GM12878 (cell line): ENCODE data around the gene KCTD17. TPM values are rescaled to one million over a fixed set of nuclear protein-coding genes. Genes with fewer than 3 reads are reported as not detected.

Experiments
- BHLHE40 ChIP-seq, 2 experiments: fragments of 450-650 bp in 1 of 2; IDR thresholded peaks; 2 replicates each; pipeline ENCODE4 v1.6.1; 2011 to 2017; ENCODE audit warnings: low read depth in 2 of 2, borderline replicate concordance in 1 of 2, improper control_type of control experiment in 1 of 2, low read length in 1 of 2, mild to moderate bottlenecking in 1 of 2
- CBFB ChIP-seq: IDR thresholded peaks from 2 replicates; pipeline ENCODE4 v1.6.1; 2016; ENCODE audit warnings: antibody characterized with exemption, low read depth
- CEBPB ChIP-seq, 2 experiments: fragments of 150-350 bp in 1 of 2; IDR thresholded peaks; 2 replicates each; pipeline ENCODE4 v1.6.1; 2012 to 2014; ENCODE audit warnings: low read depth in 2 of 2, low read length in 2 of 2, borderline replicate concordance in 1 of 2, inconsistent platforms in 1 of 2
- CHD1 ChIP-seq: IDR thresholded peaks from 2 replicates; pipeline ENCODE4 v1.6.1; 2012; ENCODE audit warnings: low read depth, low read length, improper control_type of control experiment
- CREB1 ChIP-seq: IDR thresholded peaks from 2 replicates; pipeline ENCODE4 v1.6.1; 2012; ENCODE audit warnings: low read depth, mild to moderate bottlenecking, inconsistent platforms
- EGR1 ChIP-seq, 2 experiments: IDR thresholded peaks; 1 replicate in 1 of 2; 2 replicates in 1 of 2; pipeline ENCODE4 v1.6.1; 2011 to 2012; ENCODE audit warnings: low read depth in 2 of 2, low read length in 2 of 2, borderline replicate concordance in 1 of 2, mild to moderate bottlenecking in 1 of 2, moderate library complexity in 1 of 2
- FOS ChIP-seq: IDR thresholded peaks from 3 replicates; pipeline ENCODE4 v1.6.1; 2011; ENCODE audit warnings: borderline replicate concordance; ENCODE audit not compliant: insufficient read length; ENCODE audit errors: extremely low read depth
- IKZF1 ChIP-seq: fragments of 450-650 bp; conservative IDR thresholded peaks from 2 replicates; pipeline ENCODE4 v1.6.1; 2017; ENCODE audit warnings: antibody characterized with exemption, mild to moderate bottlenecking
- IRF4 ChIP-seq: IDR thresholded peaks from 2 replicates; pipeline ENCODE4 v1.6.1; 2011; ENCODE audit warnings: low read depth, low read length
- JUNB ChIP-seq: IDR thresholded peaks from 2 replicates; pipeline ENCODE4 v1.6.1; 2016; ENCODE audit warnings: antibody characterized with exemption, mild to moderate bottlenecking
- LARP7 ChIP-seq: fragments of 450-650 bp; IDR thresholded peaks from 2 replicates; pipeline ENCODE4 v1.6.1; 2017; ENCODE audit warnings: mild to moderate bottlenecking
- MEF2B ChIP-seq: fragments of 450-650 bp; IDR thresholded peaks from 2 replicates; pipeline ENCODE4 v1.6.1; 2018; ENCODE audit warnings: mild to moderate bottlenecking, moderate library complexity; ENCODE audit not compliant: partially characterized antibody, poor library complexity, severe bottlenecking
- NFIC ChIP-seq: IDR thresholded peaks from 2 replicates; pipeline ENCODE4 v1.6.1; 2012; ENCODE audit warnings: low read depth, mild to moderate bottlenecking, inconsistent platforms, low read length, moderate library complexity
- NFYA ChIP-seq: IDR thresholded peaks from 2 replicates; pipeline ENCODE4 v1.6.1; 2011; ENCODE audit warnings: low read depth, mild to moderate bottlenecking, low read length, improper control_type of control experiment, borderline replicate concordance
- PAX8 ChIP-seq: fragments of 450-650 bp; IDR thresholded peaks from 2 replicates; pipeline ENCODE4 v1.6.1; 2017; ENCODE audit warnings: mild to moderate bottlenecking, moderate library complexity
- POLR2AphosphoS5 ChIP-seq: IDR thresholded peaks from 2 replicates; pipeline ENCODE4 v1.6.1; 2011; ENCODE audit warnings: mild to moderate bottlenecking, low read length, inconsistent platforms
- RAD21 ChIP-seq: IDR thresholded peaks from 2 replicates; pipeline ENCODE4 v1.6.1; 2011; ENCODE audit warnings: mild to moderate bottlenecking, low read depth, low read length, moderate library complexity; ENCODE audit not compliant: insufficient read depth
- TCF12 ChIP-seq: IDR thresholded peaks from 2 replicates; pipeline ENCODE4 v1.6.1; 2011; ENCODE audit warnings: low read depth, mild to moderate bottlenecking, low read length
- YBX1 ChIP-seq: fragments of 450-650 bp; IDR thresholded peaks from 2 replicates; pipeline ENCODE4 v1.6.1; 2016; ENCODE audit warnings: antibody characterized with exemption
- YY1 ChIP-seq: IDR thresholded peaks from 2 replicates; pipeline ENCODE4 v1.6.1; 2011; ENCODE audit warnings: low read depth, mild to moderate bottlenecking, low read length
- polyA plus RNA-seq, 11 experiments: library from polyadenylated mRNA; depleted of rRNA in 4 of 11; unstranded in 6 of 11; stranded (reverse) in 5 of 11; fragments of >200 nt; fragmentation: Nextera tagmentation in 4 of 11; fragmentation: Illumina TruSeq in 1 of 11; extraction: Ambion mirVana in 4 of 11; extraction: Trizol in 1 of 11; gene quantifications; 1 replicate in 1 of 11; 2 replicates in 10 of 11; pipeline versions ENCODE4 v1.2.1 to v1.2.3, GENCODE V29; 2011 to 2016; ENCODE audit warnings: inconsistent platforms in 2 of 11, missing spikeins in 2 of 11, low read depth in 1 of 11
- total RNA-seq, 4 experiments: library from RNA; depleted of rRNA in 3 of 4; stranded (reverse); fragments of >200 nt in 3 of 4; fragmentation: Illumina TruSeq in 1 of 4; extraction: Trizol in 1 of 4; gene quantifications; 2 replicates each; pipeline versions ENCODE4 v1.2.1 to v1.2.3, GENCODE V29; 2013 to 2021
- TF ChIP-seq, protein P1 (sequence below): fragments of 450-650 bp; IDR thresholded peaks from 2 replicates; pipeline ENCODE4 v1.6.1; 2017; ENCODE audit warnings: antibody characterized with exemption, mild to moderate bottlenecking, moderate library complexity
- TF ChIP-seq, protein P2 (sequence below): fragments of 450-650 bp; IDR thresholded peaks from 2 replicates; pipeline ENCODE4 v1.6.1; 2017; ENCODE audit warnings: mild to moderate bottlenecking
- TF ChIP-seq, protein P3 (sequence below): fragments of 450-650 bp; conservative IDR thresholded peaks from 2 replicates; pipeline ENCODE4 v1.6.1; 2017; ENCODE audit warnings: mild to moderate bottlenecking, moderate library complexity
- TF ChIP-seq, protein P4 (sequence below): IDR thresholded peaks from 2 replicates; pipeline ENCODE4 v1.6.1; 2011; ENCODE audit warnings: low read depth, low read length, improper control_type of control experiment, borderline replicate concordance

KCTD17 gene
- total and polyA plus RNA-seq, 10 of the 15 experiments (the other 5 are each of a cell fraction or from before 2014, with no cell fraction given): 0.16 to 18.4 (median 10.1) TPM; not detected in 1

DNA sequence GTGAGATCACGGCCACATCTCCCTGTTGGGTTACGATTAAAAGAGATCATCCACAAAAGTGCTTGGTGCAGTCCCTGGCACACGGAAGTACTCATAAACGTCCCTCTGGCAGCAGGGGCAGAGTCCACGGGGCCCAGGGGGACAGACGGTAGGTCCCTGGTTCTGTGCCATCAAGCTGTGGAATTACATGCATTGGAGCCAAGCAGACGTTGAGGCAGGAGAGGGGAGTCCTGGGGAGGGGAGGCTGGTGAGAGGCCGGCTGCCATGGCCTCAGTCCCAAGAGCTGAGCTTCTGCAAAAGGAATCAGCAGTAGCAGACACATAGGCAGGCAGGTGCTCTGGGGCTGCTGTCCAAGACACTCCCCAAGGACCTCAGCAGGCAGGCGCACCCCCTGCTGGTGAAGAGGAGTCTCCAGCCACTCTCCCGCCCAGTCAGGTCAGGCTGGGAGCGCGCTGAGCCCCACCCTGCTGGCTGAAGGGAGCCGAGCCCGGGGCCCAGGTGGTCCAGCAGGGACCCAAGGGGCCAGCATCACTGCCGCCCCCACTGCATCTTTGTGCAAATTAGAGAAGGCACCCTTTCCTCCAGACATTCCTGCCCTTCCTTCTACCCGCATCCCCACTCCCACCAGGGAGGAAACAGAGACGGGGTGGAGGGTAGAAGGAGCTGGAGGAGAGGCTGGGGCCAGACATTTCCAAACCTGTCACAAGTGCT is 7.6 kb upstream of the KCTD17 start (continued):
- TF ChIP-seq FOS: no peak
- TF ChIP-seq BHLHE40 (IDR thresholded peaks at IDR 0.05; ENCODE audit: borderline replicate concordance in 1 of 2, low read depth in 2 of 2, low read length in 1 of 2): peak in 1 of 2 experiments; percentile 46; a peak in 1 of 4 replicates
- TF ChIP-seq, protein P1, sequence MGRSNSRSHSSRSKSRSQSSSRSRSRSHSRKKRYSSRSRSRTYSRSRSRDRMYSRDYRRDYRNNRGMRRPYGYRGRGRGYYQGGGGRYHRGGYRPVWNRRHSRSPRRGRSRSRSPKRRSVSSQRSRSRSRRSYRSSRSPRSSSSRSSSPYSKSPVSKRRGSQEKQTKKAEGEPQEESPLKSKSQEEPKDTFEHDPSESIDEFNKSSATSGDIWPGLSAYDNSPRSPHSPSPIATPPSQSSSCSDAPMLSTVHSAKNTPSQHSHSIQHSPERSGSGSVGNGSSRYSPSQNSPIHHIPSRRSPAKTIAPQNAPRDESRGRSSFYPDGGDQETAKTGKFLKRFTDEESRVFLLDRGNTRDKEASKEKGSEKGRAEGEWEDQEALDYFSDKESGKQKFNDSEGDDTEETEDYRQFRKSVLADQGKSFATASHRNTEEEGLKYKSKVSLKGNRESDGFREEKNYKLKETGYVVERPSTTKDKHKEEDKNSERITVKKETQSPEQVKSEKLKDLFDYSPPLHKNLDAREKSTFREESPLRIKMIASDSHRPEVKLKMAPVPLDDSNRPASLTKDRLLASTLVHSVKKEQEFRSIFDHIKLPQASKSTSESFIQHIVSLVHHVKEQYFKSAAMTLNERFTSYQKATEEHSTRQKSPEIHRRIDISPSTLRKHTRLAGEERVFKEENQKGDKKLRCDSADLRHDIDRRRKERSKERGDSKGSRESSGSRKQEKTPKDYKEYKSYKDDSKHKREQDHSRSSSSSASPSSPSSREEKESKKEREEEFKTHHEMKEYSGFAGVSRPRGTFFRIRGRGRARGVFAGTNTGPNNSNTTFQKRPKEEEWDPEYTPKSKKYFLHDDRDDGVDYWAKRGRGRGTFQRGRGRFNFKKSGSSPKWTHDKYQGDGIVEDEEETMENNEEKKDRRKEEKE: no peak
- peak; percentile 20 for TF ChIP-seq IKZF1
- TF ChIP-seq PAX8: no peak
- TF ChIP-seq CHD1: no peak
- no peak for TF ChIP-seq EGR1 (IDR thresholded peaks at IDR 0.05; ENCODE audit: borderline replicate concordance in 1 of 2, low read depth in 2 of 2, low read length in 2 of 2)
- TF ChIP-seq NFIC: no peak
- no peak for TF ChIP-seq CREB1
- no peak for TF ChIP-seq CEBPB (IDR thresholded peaks at IDR 0.05; ENCODE audit: borderline replicate concordance in 1 of 2, low read depth in 2 of 2, low read length in 2 of 2)
- TF ChIP-seq, protein P2, sequence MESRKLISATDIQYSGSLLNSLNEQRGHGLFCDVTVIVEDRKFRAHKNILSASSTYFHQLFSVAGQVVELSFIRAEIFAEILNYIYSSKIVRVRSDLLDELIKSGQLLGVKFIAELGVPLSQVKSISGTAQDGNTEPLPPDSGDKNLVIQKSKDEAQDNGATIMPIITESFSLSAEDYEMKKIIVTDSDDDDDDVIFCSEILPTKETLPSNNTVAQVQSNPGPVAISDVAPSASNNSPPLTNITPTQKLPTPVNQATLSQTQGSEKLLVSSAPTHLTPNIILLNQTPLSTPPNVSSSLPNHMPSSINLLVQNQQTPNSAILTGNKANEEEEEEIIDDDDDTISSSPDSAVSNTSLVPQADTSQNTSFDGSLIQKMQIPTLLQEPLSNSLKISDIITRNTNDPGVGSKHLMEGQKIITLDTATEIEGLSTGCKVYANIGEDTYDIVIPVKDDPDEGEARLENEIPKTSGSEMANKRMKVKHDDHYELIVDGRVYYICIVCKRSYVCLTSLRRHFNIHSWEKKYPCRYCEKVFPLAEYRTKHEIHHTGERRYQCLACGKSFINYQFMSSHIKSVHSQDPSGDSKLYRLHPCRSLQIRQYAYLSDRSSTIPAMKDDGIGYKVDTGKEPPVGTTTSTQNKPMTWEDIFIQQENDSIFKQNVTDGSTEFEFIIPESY: no peak
- TF ChIP-seq NFYA: no peak
- TF ChIP-seq MEF2B: peak; percentile 14
- no peak for TF ChIP-seq IRF4
- TF ChIP-seq, protein P3, sequence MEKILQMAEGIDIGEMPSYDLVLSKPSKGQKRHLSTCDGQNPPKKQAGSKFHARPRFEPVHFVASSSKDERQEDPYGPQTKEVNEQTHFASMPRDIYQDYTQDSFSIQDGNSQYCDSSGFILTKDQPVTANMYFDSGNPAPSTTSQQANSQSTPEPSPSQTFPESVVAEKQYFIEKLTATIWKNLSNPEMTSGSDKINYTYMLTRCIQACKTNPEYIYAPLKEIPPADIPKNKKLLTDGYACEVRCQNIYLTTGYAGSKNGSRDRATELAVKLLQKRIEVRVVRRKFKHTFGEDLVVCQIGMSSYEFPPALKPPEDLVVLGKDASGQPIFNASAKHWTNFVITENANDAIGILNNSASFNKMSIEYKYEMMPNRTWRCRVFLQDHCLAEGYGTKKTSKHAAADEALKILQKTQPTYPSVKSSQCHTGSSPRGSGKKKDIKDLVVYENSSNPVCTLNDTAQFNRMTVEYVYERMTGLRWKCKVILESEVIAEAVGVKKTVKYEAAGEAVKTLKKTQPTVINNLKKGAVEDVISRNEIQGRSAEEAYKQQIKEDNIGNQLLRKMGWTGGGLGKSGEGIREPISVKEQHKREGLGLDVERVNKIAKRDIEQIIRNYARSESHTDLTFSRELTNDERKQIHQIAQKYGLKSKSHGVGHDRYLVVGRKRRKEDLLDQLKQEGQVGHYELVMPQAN: no peak
- no peak for TF ChIP-seq YBX1
- 0 out of 2 replicates have a peak, but pooled peaks have one; percentile 60 for TF ChIP-seq TCF12
- no peak; the same call in 1 of the 2 replicates for TF ChIP-seq YY1
- peak; percentile 58 for TF ChIP-seq RAD21
- no peak for TF ChIP-seq POLR2AphosphoS5
- TF ChIP-seq JUNB: no peak
- TF ChIP-seq LARP7: 0 out of 2 replicates have a peak, but pooled peaks have one; percentile 27
- TF ChIP-seq, protein P4, sequence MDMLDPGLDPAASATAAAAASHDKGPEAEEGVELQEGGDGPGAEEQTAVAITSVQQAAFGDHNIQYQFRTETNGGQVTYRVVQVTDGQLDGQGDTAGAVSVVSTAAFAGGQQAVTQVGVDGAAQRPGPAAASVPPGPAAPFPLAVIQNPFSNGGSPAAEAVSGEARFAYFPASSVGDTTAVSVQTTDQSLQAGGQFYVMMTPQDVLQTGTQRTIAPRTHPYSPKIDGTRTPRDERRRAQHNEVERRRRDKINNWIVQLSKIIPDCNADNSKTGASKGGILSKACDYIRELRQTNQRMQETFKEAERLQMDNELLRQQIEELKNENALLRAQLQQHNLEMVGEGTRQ: no peak
- TF ChIP-seq CBFB: no peak
